Urinary bladder (tissue), 4 donors: ENCODE results near the gene CCDC51. TPM values are rescaled to one million over a fixed set of nuclear protein-coding genes. Genes with fewer than 3 reads are reported as not detected.
"Not testable (repeated sequence)": the region's sequence is repeated elsewhere in the genome, so short reads cannot be mapped to it uniquely, and the experiment has no call there.

Experiments used
- DNase-seq: peaks from one replicate; pipeline ENCODE4 v3.0.0-alpha.2; 2015; ENCODE audit errors: extremely low spot score
- H3K27ac ChIP-seq: one replicate; pipeline ENCODE4 v1.5.1; 2013; ENCODE audit warnings: low read depth, mild to moderate bottlenecking, moderate library complexity
- H3K36me3 ChIP-seq: one replicate; pipeline ENCODE4 v1.6.1; 2013; ENCODE audit warnings: mild to moderate bottlenecking, moderate library complexity; ENCODE audit not compliant: insufficient read depth
- H3K4me1 ChIP-seq: one replicate; pipeline ENCODE4 v1.6.1; 2013; ENCODE audit warnings: mild to moderate bottlenecking, moderate library complexity; ENCODE audit not compliant: insufficient read depth
- H3K4me3 ChIP-seq: one replicate; pipeline ENCODE4 v1.5.1; 2013; ENCODE audit warnings: low read depth, low read length
- WGBS: extraction: QIAGEN DNeasy Blood & Tissue Kit; methylation state at CpG from one replicate; pipeline ENCODE4 v1.1.7; 2013; 5-methylcytosine and 5-hydroxymethylcytosine counted together
- polyA plus RNA-seq: library from polyadenylated mRNA; stranded (reverse); fragments of 200-250 nt; gene quantifications from one replicate; pipeline ENCODE4 v1.2.3, GENCODE V29; 2013
- total RNA-seq: library from RNA; depleted of rRNA; stranded (reverse); fragments of >200 nt; gene quantifications from one replicate; pipeline ENCODE4 v1.2.3, GENCODE V29; 2014
- donor health status: healthy with polysubstance abuse.
- donor health status: healthy.

The CCDC51 gene
- total and polyA plus RNA-seq, 2 donors = 6.0 to 17.6 TPM

DNA sequence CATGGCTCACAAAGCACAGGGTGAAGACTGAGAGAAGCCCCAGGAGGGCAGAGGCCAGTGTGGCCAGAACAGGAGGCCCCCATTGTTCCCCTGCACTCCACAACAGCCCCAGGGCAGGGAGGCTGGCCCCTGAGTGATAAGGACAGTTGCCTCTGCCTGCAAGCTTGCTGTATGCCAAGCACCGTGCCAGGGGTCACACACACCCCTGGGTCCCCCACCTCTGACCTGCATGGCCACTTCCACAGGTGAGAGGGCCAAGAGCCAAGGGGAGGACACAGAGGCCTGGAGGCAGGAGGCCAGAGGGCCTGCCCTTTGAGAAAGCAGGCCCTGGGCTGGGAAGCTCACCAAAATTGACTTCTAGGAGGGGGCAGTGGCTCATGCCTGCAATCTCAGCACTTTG lies 30.4 kb upstream of the CCDC51 start:
- 70% methylated on average over 1 of the region's 1 CpG for WGBS
- no peak overlapping the region for H3K27ac ChIP-seq

GRCh38 chr3:48469046-48469915 lies 29.4 kb upstream of the CCDC51 start:
- Histone ChIP-seq H3K4me1 (no peaks in the 10 kb centered on the region), H3K4me3 (no peak overlapping the region), H3K27ac (no peak overlapping the region), H3K36me3 (peaks cover 2% of the 10 kb centered on the region)
- 84% methylated on average over 29 of the region's 29 CpGs for WGBS
- no peak for DNase-seq

More for the DNA sequence above, 30.4 kb upstream of the CCDC51 start:
- no peak overlapping the region for H3K4me3 ChIP-seq
- H3K4me1 ChIP-seq = no peaks in the 10 kb centered on the region
- no peak for DNase-seq
- no peaks in the 10 kb centered on the region for H3K36me3 ChIP-seq

DNA sequence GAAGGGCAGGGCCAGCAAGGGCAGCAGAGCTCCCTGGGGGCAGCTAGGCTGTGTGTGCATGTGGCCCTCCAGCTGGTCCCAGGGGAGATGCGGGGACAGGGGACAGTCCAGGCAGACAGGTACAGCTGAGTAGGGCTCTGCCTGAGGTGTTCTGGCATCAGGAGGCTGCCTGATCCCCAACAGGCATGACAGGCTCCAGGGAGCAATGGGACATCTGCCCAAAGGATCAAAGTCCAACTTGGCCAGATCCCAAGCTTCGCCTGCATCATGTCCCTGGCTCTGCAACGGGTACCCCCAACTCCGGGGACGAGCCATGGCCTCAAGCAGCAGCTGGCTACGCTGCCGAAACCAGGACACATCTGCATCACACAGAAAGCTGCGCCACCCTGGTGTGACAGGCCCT lies 28.4 kb upstream of the CCDC51 start:
- 64% methylated on average over 8 of the region's 8 CpGs for WGBS
- H3K4me1 ChIP-seq = no peaks in the 10 kb centered on the region
- peaks cover 2% of the 10 kb centered on the region for H3K36me3 ChIP-seq
- no peak overlapping the region for H3K27ac ChIP-seq
- no peak overlapping the region for H3K4me3 ChIP-seq
- DNase-seq = no peak

DNA sequence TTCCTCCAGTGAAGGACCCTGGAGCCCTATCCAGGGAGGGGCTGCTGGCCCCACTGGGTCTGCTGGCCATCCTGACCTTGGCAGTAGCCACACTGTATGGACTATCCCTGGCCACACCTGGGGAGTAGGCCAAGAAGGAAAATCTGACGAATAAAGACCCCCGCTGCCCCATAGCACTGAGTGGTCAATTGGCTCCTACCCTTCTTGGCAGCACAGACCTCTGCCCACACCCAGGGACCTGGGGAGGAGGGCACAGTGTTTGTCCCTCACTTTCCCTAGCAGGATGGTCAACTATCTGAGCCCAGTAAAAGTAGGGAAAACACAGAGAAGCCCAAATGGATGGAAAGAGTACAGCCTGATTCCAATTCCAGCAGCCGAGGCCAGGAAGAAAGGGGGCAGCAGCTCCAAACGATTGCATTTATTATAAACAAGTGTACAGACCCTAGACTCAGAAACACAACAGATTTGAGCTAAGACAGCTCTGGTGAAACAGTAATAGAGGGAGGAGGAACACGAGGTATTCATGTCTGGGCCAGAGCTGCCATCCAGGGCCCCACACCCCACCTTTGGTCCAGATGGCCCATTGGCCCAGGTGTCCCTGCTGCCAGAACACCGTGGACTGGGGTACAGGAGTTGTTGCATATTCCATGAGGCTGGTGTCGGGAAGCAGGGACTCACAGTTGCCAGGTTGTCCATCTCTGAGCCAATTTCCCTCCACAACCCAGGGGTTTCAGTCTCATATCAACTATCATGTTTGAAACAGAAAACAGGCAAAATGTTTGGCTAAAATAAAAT lies 27.8 kb upstream of the CCDC51 start:
- Histone ChIP-seq H3K27ac (peak overlapping the region; percentile 99), H3K4me3 (no peak overlapping the region), H3K36me3 (peaks cover 2% of the 10 kb centered on the region), H3K4me1 (no peaks in the 10 kb centered on the region)
- 61% methylated on average over 7 of the region's 7 CpGs for WGBS
- no peak for DNase-seq

GRCh38 chr3:48467110-48467454 lies 27.2 kb upstream of the CCDC51 start:
- 62% methylated on average over 9 of the region's 9 CpGs for whole genome bisulfite sequencing
- peaks cover 2% of the 10 kb centered on the region for H3K36me3 ChIP-seq
- peak overlapping the region; percentile 45 for H3K4me3 ChIP-seq
- DNase-seq = no peak
- H3K27ac ChIP-seq = peak overlapping the region; percentile 99
- no peaks in the 10 kb centered on the region for H3K4me1 ChIP-seq

- 29% methylated on average over 19 of the region's 19 CpGs for WGBS
Observed at GRCh38 chr3:48466386-48467109, 26.6 kb upstream of the CCDC51 start.

DNA sequence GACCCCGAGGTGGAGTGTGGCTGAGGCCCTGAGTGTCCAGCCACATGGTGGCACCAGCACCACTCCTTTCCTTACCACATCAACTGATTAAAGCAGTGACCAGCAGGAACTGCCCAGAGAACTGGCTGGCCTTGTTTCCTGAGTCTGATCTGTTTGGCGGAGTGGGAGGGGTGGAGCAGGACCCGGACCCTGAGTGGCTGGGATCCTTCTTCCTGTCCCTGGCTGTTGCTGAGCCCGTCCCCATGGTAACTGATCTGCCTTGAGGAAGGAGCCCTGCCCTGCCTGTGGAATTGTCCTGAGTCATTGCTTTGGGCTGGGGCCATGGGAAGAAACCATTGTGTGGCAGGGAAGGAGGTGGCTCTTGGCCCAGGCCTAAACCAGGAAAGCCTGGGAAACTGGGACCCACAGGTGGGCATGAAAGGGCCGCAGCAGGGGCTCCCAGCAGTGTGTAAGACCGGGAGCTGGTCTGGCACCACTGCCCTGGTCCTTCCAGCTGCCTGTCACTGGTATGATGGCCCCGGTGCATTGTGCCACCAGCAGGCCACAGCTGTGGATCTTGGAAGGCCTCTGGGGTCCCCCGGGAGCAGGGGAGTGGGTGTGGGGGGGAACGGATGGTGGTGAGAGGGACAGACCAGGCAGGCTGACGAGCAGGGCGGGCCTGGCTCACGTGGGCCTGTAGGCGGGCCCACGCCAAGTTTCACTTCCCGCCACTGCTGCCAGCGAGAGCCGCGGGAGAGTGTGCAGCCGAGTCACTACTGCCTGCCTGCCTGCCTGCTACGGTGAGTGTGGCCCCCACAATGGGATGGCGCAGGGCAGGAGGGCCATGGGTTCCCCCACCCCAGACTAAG lies 25.8 kb upstream of the CCDC51 start:
- H3K4me1 ChIP-seq = no peaks in the 10 kb centered on the region
- peak; percentile 99 for DNase-seq
- peak overlapping the region; percentile 99 for H3K27ac ChIP-seq
- peaks cover 2% of the 10 kb centered on the region for H3K36me3 ChIP-seq
- H3K4me3 ChIP-seq = peak overlapping the region; percentile 45
- under 1% methylated on average over 21 of the region's 21 CpGs for WGBS

More at GRCh38 chr3:48466386-48467109, 26.6 kb upstream of the CCDC51 start:
- no peaks in the 10 kb centered on the region for H3K4me1 ChIP-seq
- peak overlapping the region; percentile 45 for H3K4me3 ChIP-seq
- H3K36me3 ChIP-seq = peaks cover 2% of the 10 kb centered on the region
- DNase-seq = no peak
- peak overlapping the region; percentile 99 for H3K27ac ChIP-seq

DNA sequence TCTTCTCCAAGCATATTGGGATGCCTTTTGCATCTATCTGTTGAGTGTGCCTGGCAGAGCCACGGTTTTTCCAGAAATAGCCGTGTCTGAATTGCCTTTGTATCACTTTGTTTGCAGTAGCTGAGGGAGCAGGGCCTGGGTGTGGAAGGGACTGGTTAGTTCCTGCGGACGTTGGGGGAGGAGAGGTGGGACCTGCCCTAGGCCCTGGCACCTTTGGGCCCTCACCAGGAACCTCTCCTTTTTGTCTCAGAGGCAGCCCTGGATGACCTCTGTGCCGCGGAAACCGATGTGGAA lies 25.3 kb upstream of the CCDC51 start:
- peak overlapping the region; percentile 76 for H3K27ac ChIP-seq
- 10% methylated on average over 7 of the region's 7 CpGs for WGBS
- peaks cover 2% of the 10 kb centered on the region for H3K36me3 ChIP-seq
- H3K4me3 ChIP-seq = no peak overlapping the region
- no peak for DNase-seq
- H3K4me1 ChIP-seq = no peaks in the 10 kb centered on the region

- no peaks in the 10 kb centered on the region for H3K4me1 ChIP-seq
Observed at GRCh38 chr3:48464713-48465221, 24.8 kb upstream of the CCDC51 start.

DNA sequence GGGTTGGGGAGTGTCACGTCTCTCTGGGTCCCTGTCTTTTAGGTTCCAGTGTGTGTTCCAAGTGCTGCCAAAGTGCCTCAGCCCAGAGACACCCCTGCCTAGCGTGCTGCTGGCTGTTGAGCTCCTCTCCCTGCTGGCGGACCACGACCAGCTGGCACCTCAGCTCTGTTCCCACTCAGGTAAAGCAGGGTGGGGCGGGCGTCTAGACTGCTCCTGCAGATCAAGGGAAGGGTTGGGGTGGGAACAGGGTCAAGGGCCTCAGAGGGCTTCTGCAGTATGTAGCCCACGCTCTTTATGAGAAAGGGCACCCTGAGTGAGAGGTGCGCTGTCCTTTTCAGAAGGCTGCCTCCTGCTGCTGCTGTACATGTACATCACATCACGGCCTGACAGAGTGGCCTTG lies 23.8 kb upstream of the CCDC51 start:
- no peak for DNase-seq
- peaks cover 2% of the 10 kb centered on the region for H3K36me3 ChIP-seq
- H3K27ac ChIP-seq = no peak overlapping the region
- no peak overlapping the region for H3K4me3 ChIP-seq
- 91% methylated on average over 9 of the region's 9 CpGs for WGBS
- H3K4me1 ChIP-seq = no peaks in the 10 kb centered on the region

More at GRCh38 chr3:48464713-48465221, 24.8 kb upstream of the CCDC51 start:
- Histone ChIP-seq H3K27ac (peak overlapping the region; percentile 76), H3K4me3 (no peak overlapping the region), H3K36me3 (peaks cover 2% of the 10 kb centered on the region)
- WGBS = 92% methylated on average over 17 of the region's 17 CpGs
- no peak for DNase-seq

DNA sequence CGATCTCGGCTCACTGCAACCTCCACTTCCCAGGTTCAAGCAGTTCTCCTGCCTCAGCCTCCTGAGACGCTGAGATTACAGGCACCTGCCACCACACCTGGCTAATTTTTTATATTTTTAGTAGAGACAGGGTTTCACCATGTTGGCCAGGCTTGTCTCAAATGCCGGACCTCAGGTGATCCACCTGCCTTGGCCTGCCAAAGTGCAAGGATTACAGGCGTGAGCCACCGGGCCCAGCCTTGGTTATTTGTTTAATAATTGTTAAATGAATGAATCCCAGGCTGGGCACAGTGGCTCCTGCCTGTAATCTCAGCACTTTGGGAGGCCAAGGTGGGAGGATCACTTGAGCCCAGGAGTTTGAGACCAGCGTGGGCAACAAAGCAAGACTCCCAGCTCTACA lies 21.8 kb upstream of the CCDC51 start:
- H3K36me3 ChIP-seq, H3K4me1 ChIP-seq, DNase-seq, H3K27ac ChIP-seq, H3K4me3 ChIP-seq: not testable (repeated sequence)
- WGBS = 88% methylated on average over 7 of the region's 7 CpGs

- Histone ChIP-seq H3K36me3 (peaks cover 5% of the 10 kb centered on the region), H3K4me1 (no peaks in the 10 kb centered on the region), H3K4me3 (no peak overlapping the region), H3K27ac (no peak overlapping the region)
- DNase-seq = no peak
- 94% methylated on average over 3 of the region's 3 CpGs for WGBS
Observed at GRCh38 chr3:48460517-48460902, 20.6 kb upstream of the CCDC51 start.
